Measurements from ENCODE around the gene AAMP.

DNA sequence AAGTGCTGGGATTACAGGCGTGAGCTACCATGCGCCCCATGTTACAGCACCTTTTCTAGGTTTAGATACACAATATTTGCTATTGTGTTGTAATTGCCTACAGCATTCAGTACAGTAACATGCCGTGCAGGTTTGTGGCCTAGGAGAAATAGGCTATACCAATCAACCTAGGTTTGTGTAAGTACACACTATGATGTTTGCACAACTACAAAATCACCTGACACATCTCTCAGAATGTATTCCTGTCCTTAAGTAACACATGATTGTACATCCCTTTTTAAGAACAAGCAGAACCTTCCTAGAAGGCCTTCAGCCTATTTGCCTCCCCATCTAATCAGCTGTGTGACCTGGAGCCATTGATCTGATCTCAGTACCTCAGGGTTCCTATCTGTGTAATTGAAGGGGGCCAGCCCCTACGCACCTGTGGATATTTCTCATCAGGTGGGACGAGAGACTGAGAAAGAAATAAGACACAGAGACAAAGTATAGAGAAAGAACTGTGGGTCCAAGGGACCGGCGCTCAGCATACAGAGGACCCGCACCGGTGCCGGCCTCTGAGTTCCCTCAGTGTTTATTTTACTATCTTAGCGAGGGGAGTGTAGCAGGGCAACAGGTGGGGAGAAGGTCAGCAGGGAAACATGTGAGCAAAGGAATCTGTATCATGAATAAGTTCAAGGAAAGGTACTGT, 41.1 kb upstream of the AAMP start:
- TF ChIP-seq, protein P1, sequence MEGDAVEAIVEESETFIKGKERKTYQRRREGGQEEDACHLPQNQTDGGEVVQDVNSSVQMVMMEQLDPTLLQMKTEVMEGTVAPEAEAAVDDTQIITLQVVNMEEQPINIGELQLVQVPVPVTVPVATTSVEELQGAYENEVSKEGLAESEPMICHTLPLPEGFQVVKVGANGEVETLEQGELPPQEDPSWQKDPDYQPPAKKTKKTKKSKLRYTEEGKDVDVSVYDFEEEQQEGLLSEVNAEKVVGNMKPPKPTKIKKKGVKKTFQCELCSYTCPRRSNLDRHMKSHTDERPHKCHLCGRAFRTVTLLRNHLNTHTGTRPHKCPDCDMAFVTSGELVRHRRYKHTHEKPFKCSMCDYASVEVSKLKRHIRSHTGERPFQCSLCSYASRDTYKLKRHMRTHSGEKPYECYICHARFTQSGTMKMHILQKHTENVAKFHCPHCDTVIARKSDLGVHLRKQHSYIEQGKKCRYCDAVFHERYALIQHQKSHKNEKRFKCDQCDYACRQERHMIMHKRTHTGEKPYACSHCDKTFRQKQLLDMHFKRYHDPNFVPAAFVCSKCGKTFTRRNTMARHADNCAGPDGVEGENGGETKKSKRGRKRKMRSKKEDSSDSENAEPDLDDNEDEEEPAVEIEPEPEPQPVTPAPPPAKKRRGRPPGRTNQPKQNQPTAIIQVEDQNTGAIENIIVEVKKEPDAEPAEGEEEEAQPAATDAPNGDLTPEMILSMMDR (IDR thresholded peaks at IDR 0.05; ENCODE audit: poor library complexity, severe bottlenecking): no peak
- TF ChIP-seq TAF1 (IDR thresholded peaks at IDR 0.05; ENCODE audit: low read depth) (no peak), MXI1 (conservative IDR thresholded peaks at IDR 0.05; ENCODE audit: poor library complexity, severe bottlenecking) (no peak), SMC3 (conservative IDR thresholded peaks at IDR 0.05; ENCODE audit: poor library complexity) (no peak), POLR2AphosphoS5 (IDR thresholded peaks at IDR 0.05) (no peak)
